Muscle of leg (tissue), 11 donors: Measurements from ENCODE around the gene RALGAPA2. TPM values are rescaled to one million over a fixed set of nuclear protein-coding genes. Genes with fewer than 3 reads are reported as not detected.
"Not testable (repeated sequence)": the region's sequence is repeated elsewhere in the genome, so short reads cannot be mapped to it uniquely, and the experiment has no call there.

Source experiments
- DNase-seq: peaks from one replicate; pipeline ENCODE4 v3.0.0; 2013
- H3K27ac ChIP-seq: one replicate; pipeline ENCODE4 v1.5.1; 2013; ENCODE audit warnings: mild to moderate bottlenecking, low read length, control low read depth
- H3K27me3 ChIP-seq: one replicate; pipeline ENCODE4 v1.6.1; 2013; ENCODE audit warnings: low read length; ENCODE audit not compliant: control insufficient read depth, insufficient read depth
- H3K36me3 ChIP-seq: one replicate; pipeline ENCODE4 v1.6.1; 2013; ENCODE audit warnings: low read length; ENCODE audit not compliant: control insufficient read depth, insufficient read depth
- H3K4me1 ChIP-seq: one replicate; pipeline ENCODE4 v1.6.1; 2013; ENCODE audit warnings: low read length; ENCODE audit not compliant: control insufficient read depth, insufficient read depth
- H3K4me3 ChIP-seq: one replicate; pipeline ENCODE4 v1.5.1; 2013; ENCODE audit warnings: low read length, control low read depth
- H3K9me3 ChIP-seq: replicated peaks from 2 replicates; pipeline ENCODE4 v1.6.1; 2013; ENCODE audit warnings: low read depth, low read length; ENCODE audit not compliant: control insufficient read depth
- WGBS: methylation state at CpG from one replicate; pipeline ENCODE4 v1.1.5; 2013; ENCODE audit warnings: missing lambda C conversion rate; ENCODE audit not compliant: insufficient coverage; 5-methylcytosine and 5-hydroxymethylcytosine counted together
- polyA plus RNA-seq, 8 donors: library from polyadenylated mRNA; unstranded; fragments of 120-200 nt; gene quantifications; one replicate each; pipeline versions ENCODE4 v1.2.1 to v1.2.3, GENCODE V29; 2013; ENCODE audit warnings: inconsistent platforms in 1 of 8, low replicate concordance in 1 of 8; ENCODE audit not compliant: insufficient read length in 8 of 8, insufficient read depth in 1 of 8
- total RNA-seq: library from RNA; stranded (reverse); fragments of 120-200 nt; gene quantifications from one replicate; pipeline ENCODE4 v1.2.4, GENCODE V29; 2013

RALGAPA2 gene
- total and polyA plus RNA-seq, 9 donors: 6.0 to 10.6 (median 8.3) TPM

DNA sequence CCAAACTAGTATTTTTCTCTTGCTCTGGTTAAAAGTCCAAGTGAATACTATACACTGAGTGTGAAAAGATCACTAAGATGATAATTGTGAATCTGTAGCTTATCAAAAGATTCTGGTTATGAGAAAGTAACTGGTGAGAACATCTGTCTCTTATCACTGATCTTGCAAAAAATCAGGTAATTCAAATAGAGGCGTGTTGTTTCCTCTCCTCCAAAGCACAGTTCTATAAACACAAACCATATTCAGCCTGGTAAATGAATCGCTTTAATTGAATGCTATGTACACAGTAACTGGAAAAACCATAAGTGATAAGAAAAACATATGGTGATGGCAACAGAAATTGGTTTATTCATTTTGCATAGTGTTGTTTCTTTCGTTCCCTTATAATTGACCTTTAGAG is 161.0 kb downstream of the RALGAPA2 start:
- Histone ChIP-seq H3K27ac (no peak overlapping the region), H3K36me3 (peaks cover 2% of the 10 kb centered on the region), H3K27me3 (no peaks in the 10 kb centered on the region), H3K9me3 (no peaks in the 10 kb centered on the region), H3K4me3 (no peak overlapping the region), H3K4me1 (no peaks in the 10 kb centered on the region)
- no CpG with 5 or more reads among the region's 3 CpGs for WGBS
- no peak for DNase-seq

DNA sequence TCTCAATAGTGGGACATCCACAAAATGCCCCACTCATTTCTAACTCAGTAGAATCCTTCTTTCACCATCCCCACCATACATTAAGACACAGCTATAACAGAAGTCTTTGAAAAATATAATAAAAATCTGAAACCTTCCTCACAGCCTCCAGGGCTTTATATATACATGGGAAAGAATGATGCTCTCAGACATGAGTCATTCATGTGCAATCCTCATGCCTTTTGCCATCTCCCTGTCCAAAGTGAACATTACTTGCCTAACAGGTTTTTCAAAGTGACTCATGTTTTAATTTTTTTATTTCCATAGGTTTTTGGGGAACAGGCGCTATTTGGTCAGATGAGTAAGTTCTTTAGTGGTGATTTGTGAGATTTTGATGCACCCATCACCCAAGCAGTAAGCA is 162.7 kb downstream of the RALGAPA2 start:
- Histone ChIP-seq H3K27me3 (no peaks in the 10 kb centered on the region), H3K27ac (no peak overlapping the region), H3K4me1 (no peaks in the 10 kb centered on the region), H3K4me3 (no peak overlapping the region), H3K36me3 (peaks cover 3% of the 10 kb centered on the region), H3K9me3 (no peaks in the 10 kb centered on the region)
- DNase-seq: no peak
- WGBS: no CpG with 5 or more reads among the region's 1 CpG

DNA sequence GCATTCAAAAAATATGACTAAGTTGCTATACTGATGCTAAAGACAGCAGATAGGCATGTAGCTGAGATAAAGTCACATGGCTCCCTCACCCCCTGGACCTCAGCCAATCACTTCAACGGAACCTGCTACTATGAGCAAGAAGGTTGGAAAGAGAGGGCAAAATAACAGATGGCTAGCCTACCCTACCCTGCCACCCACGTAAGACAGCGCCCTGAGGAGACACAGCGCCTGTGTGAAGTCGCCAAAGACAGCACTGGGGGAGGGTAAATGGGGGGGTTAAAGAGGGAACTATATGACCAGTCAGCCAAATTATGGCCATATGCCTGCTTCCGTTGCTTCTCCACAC is 163.2 kb downstream of the RALGAPA2 start:
- Histone ChIP-seq H3K27ac (no peak overlapping the region), H3K4me3 (no peak overlapping the region), H3K9me3 (no peaks in the 10 kb centered on the region), H3K27me3 (no peaks in the 10 kb centered on the region), H3K36me3 (peaks cover 3% of the 10 kb centered on the region), H3K4me1 (no peaks in the 10 kb centered on the region)
- DNase-seq: no peak
- WGBS: 100% methylated on average over 2 of the region's 6 CpGs

GRCh38 chr20:20548527-20549266 is 163.7 kb downstream of the RALGAPA2 start:
- Histone ChIP-seq H3K4me3 (no peak overlapping the region), H3K36me3 (peaks cover 3% of the 10 kb centered on the region), H3K27ac (no peak overlapping the region), H3K27me3 (no peaks in the 10 kb centered on the region), H3K4me1 (no peaks in the 10 kb centered on the region), H3K9me3 (no peaks in the 10 kb centered on the region)
- no peak for DNase-seq
- 79% methylated on average over 2 of the region's 5 CpGs for WGBS

- Histone ChIP-seq H3K4me3 (no peak overlapping the region), H3K27me3 (no peaks in the 10 kb centered on the region), H3K9me3 (no peaks in the 10 kb centered on the region), H3K36me3 (peaks cover 3% of the 10 kb centered on the region), H3K4me1 (no peaks in the 10 kb centered on the region), H3K27ac (no peak overlapping the region)
- WGBS: no CpG with 5 or more reads among the region's 2 CpGs
- no peak for DNase-seq
Measured at GRCh38 chr20:20547876-20548266, 164.6 kb downstream of the RALGAPA2 start.

DNA sequence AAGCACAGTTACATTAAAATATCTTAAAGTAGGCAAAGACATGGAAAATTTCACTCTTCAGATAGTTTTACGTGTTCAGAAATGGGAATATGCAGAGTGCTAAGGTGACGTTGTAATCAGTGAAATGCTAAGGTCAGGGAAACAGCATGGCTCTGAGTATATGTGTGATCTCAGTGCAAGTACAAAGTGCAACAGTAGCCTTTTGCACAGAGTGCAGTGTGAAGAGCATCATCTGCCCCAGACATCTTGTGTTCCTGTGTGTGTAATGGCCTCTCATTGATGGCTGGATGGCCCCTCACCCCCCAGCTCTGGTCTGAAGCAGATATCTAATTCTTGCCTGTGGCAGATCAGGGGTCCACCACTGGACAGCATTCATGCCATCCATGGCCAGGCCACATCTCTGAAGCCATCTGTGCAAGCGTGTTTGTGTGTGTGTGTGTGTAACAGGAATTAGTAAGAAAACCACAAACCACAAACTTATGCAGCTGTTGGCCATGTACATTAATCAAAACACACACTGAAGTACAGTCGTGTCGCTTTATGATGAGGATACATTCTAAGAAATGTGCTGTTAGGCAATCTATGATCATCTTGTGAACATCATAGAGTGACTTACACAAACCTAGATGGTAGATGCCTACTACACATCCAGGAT is 165.1 kb downstream of the RALGAPA2 start:
- Histone ChIP-seq H3K9me3 (no peaks in the 10 kb centered on the region), H3K27me3 (no peaks in the 10 kb centered on the region), H3K4me1 (no peaks in the 10 kb centered on the region), H3K4me3 (no peak overlapping the region), H3K27ac (no peak overlapping the region), H3K36me3 (peaks cover 3% of the 10 kb centered on the region)
- WGBS: 91% methylated on average over 2 of the region's 5 CpGs
- DNase-seq: no peak

DNA sequence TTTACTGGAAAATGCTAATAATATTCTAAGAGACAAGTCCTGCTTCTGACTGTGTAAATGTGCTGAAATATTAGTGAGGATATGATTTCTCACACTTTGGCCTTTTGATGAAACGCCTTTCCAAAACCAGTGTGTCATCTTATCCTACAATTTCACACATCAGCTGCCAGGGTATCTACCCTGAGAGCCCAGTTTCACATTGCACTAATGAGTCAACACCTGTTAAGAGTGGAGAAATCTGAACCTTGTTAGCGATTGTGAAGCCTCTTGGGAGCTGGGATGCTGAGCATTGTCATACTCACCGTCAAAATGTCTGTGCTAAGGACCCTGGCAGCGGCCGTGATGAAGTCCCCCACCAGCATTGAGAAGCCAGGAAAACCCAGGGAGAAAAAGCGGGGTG is 166.0 kb downstream of the RALGAPA2 start:
- peaks cover 3% of the 10 kb centered on the region for H3K36me3 ChIP-seq

DNA sequence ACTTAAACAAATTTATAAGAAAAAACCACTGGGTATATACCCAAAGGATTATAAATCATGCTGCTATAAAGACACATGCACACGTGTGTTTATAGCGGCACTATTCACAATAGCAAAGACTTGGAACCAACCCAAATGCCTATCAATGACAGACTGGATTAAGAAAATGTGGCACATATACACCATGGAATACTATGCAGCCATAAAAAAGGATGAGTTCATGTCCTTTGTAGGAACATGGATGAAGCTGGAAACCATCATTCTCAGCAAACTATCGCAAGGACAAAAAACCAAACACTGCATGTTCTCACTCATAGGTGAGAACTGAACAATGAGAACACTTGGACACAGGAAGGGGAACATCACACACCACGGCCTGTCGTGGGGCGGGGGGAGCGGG is 169.1 kb downstream of the RALGAPA2 start:
- not testable (repeated sequence) for H3K27ac ChIP-seq, H3K4me3 ChIP-seq, H3K9me3 ChIP-seq, DNase-seq, H3K27me3 ChIP-seq, H3K4me1 ChIP-seq, H3K36me3 ChIP-seq
- WGBS: no CpG with 5 or more reads among the region's 7 CpGs

More for the DNA sequence above, 166.0 kb downstream of the RALGAPA2 start:
- Histone ChIP-seq H3K27me3 (no peaks in the 10 kb centered on the region), H3K27ac (no peak overlapping the region), H3K4me3 (no peak overlapping the region), H3K9me3 (no peaks in the 10 kb centered on the region), H3K4me1 (no peaks in the 10 kb centered on the region)
- no peak for DNase-seq
- WGBS: 94% methylated on average over 5 of the region's 6 CpGs

DNA sequence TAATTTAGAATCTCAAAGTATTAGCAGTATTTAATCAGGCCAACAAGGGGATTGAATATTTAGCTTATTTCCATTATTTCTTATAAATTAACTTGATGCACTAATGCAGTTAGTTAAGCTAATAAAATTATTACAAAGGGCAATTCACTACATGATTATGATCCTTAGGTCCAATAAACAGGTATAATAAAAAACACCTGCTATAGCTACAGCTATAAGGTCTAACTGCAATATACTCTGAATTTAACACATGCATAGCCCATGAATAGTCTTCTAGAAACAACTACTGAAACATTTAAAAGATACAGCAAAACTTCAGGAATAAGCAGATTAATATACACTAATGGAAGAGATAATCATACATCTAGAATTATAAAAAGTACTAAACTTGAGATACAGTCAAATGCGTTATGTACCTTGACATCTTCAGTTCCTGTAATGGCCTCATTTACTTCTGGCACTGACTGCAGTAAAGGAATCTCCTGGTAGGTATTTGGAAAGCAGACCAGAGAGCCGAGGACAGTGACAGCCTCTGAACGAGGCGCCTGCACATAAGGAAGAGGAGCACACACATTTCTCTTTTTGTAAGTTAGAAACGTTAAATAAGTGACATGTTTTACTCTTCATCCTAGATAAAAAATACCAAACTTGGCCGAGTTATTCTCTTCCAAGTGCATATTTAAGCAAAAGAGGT is 176.1 kb downstream of the RALGAPA2 start:
- H3K9me3 ChIP-seq: no peaks in the 10 kb centered on the region
- H3K27me3 ChIP-seq: no peaks in the 10 kb centered on the region
- H3K27ac ChIP-seq: no peak overlapping the region
- no peak overlapping the region for H3K4me3 ChIP-seq
- H3K36me3 ChIP-seq: no peaks in the 10 kb centered on the region
- DNase-seq: no peak
- no peaks in the 10 kb centered on the region for H3K4me1 ChIP-seq
- no CpG with 5 or more reads among the region's 6 CpGs for WGBS

DNA sequence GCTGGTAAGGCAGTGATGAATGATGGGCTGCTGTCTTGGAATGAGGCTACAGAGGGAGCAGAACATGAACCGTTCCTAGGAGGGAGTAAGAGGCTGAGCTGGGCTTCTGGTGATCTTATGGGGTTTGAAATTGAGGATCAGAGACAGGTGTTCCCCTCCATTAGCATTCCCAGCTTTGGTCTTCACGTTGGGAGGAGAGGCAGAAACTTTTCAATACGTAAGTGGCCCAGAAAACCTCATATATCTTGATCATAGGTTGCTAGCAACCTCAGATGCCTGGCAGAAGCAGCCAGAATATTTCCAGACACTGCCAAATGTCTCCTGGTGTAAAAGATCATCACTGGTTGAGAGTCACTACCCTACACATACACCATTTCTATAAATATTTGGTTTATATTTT is 177.4 kb downstream of the RALGAPA2 start:
- H3K4me3 ChIP-seq: no peak overlapping the region
- WGBS: no CpG with 5 or more reads among the region's 3 CpGs
- H3K36me3 ChIP-seq: no peaks in the 10 kb centered on the region
- H3K27me3 ChIP-seq: no peaks in the 10 kb centered on the region
- no peak for DNase-seq
- no peak overlapping the region for H3K27ac ChIP-seq
- H3K4me1 ChIP-seq: no peaks in the 10 kb centered on the region
- no peaks in the 10 kb centered on the region for H3K9me3 ChIP-seq
